GM12878 (cell line): Measurements from ENCODE around the gene OR51F2. TPM values are rescaled to one million over a fixed set of nuclear protein-coding genes. Genes with fewer than 3 reads are reported as not detected.

Source experiments
- ATAC-seq: fragments of 200-7000 bp; cut with Tn5 transposase; 3 replicates; pipeline ENCODE4 v1.9.1; 2020; ENCODE audit warnings: mild to moderate bottlenecking, moderate library complexity
- BruUV-seq: library from RNA; stranded (reverse); fragments of 400-500 nt; replicated peaks from 2 replicates; lab custom pipeline; 2021; lab: Mats Ljungman, UMichigan
- CTCF ChIA-PET: fragments of 300-600 bp; sonication (Branson Sonifier 250); formaldehyde crosslinking; extraction: SDS; loops from one replicate; lab custom pipeline; 2021; ENCODE audit warnings: inconsistent platforms; lab: Yijun Ruan, JAX
- POLR2A ChIA-PET: fragments of 350-600 bp; formaldehyde crosslinking; extraction: SDS; loops from one replicate; lab custom pipeline; 2021; ENCODE audit warnings: inconsistent platforms; lab: Charles Lee
- RAD21 ChIA-PET: fragments of 300-600 bp; sonication (Branson Sonifier 250); formaldehyde crosslinking; loops from one replicate; lab custom pipeline; 2023; ENCODE audit warnings: antibody characterized with exemption; ENCODE audit not compliant: unreplicated experiment; lab: Charles Lee
- SMC1A ChIA-PET: fragments of 300-600 bp; sonication (Branson Sonifier 250); formaldehyde crosslinking; loops from one replicate; lab custom pipeline; 2023; ENCODE audit not compliant: unreplicated experiment, uncharacterized antibody; lab: Charles Lee
- DNase-seq: peaks from one replicate; pipeline ENCODE4 v3.0.0-alpha.2; 2011; ENCODE audit warnings: low read depth, low spot score
- FAIRE-seq: peaks from 3 replicates; lab custom pipeline; 2011; peaks lifted over from hg19 to GRCh38; lab: Jason Lieb, UNC
- H2AFZ ChIP-seq: 2 replicates; pipeline ENCODE4 v1.6.0; 2011; ENCODE audit warnings: low read depth, low read length, control low read depth; ENCODE audit not compliant: control insufficient read depth
- H3K27ac ChIP-seq: 2 replicates; pipeline ENCODE4 v1.5.1; 2011; ENCODE audit warnings: control low read depth; ENCODE audit not compliant: control insufficient read depth, insufficient read depth
- H3K27me3 ChIP-seq, 2 experiments: replicated peaks in 1 of 2; 2 replicates each; pipeline versions ENCODE4 v1.6.0 to v1.6.1; 2011; ENCODE audit warnings: low read length in 1 of 2; ENCODE audit not compliant: control insufficient read depth in 2 of 2, insufficient read depth in 2 of 2
- H3K36me3 ChIP-seq, 2 experiments: 2 replicates each; pipeline ENCODE4 v1.5.1; 2011; ENCODE audit warnings: low read length in 1 of 2; ENCODE audit not compliant: control insufficient read depth in 2 of 2, insufficient read depth in 2 of 2
- H3K4me1 ChIP-seq: 2 replicates; pipeline ENCODE4 v1.6.1; 2011; ENCODE audit warnings: mild to moderate bottlenecking, low read length, moderate library complexity, mixed read lengths; ENCODE audit not compliant: control insufficient read depth, insufficient read depth
- H3K4me2 ChIP-seq: 2 replicates; pipeline ENCODE4 v1.6.0; 2011; ENCODE audit warnings: control low read depth; ENCODE audit not compliant: control insufficient read depth, insufficient read depth
- H3K4me3 ChIP-seq: fragments of 200-600 bp; sonication (generic); 2 replicates; pipeline ENCODE4 v1.5.1; 2016
- H3K79me2 ChIP-seq: 2 replicates; pipeline ENCODE4 v1.6.0; 2011; ENCODE audit warnings: low read length; ENCODE audit not compliant: control insufficient read depth, insufficient read depth
- H3K9ac ChIP-seq: 2 replicates; pipeline ENCODE4 v1.8.0; 2011; ENCODE audit warnings: low read length, control low read depth, mixed read lengths; ENCODE audit not compliant: control insufficient read depth, insufficient read depth
- H3K9me3 ChIP-seq: replicated peaks from 3 replicates; pipeline ENCODE4 v1.5.1; 2011; ENCODE audit warnings: mild to moderate bottlenecking, low read length; ENCODE audit not compliant: control insufficient read depth, insufficient read depth
- H4K20me1 ChIP-seq: 2 replicates; pipeline ENCODE4 v1.6.0; 2011; ENCODE audit not compliant: control insufficient read depth, insufficient read depth
- CEBPB ChIP-seq, 2 experiments: fragments of 150-350 bp in 1 of 2; IDR thresholded peaks; 2 replicates each; pipeline ENCODE4 v1.6.1; 2012 to 2014; ENCODE audit warnings: low read depth in 2 of 2, low read length in 2 of 2, borderline replicate concordance in 1 of 2, inconsistent platforms in 1 of 2
- E2F8 ChIP-seq: fragments of 450-650 bp; IDR thresholded peaks from 2 replicates; pipeline ENCODE4 v1.6.1; 2018; ENCODE audit warnings: mild to moderate bottlenecking, low read depth, moderate library complexity; ENCODE audit not compliant: partially characterized antibody
- EGR1 ChIP-seq, 2 experiments: IDR thresholded peaks; 1 replicate in 1 of 2; 2 replicates in 1 of 2; pipeline ENCODE4 v1.6.1; 2011 to 2012; ENCODE audit warnings: low read depth in 2 of 2, low read length in 2 of 2, borderline replicate concordance in 1 of 2, mild to moderate bottlenecking in 1 of 2, moderate library complexity in 1 of 2
- FOXM1 ChIP-seq: IDR thresholded peaks from 2 replicates; pipeline ENCODE4 v1.6.1; 2012; ENCODE audit warnings: low read depth, mild to moderate bottlenecking, inconsistent platforms, low read length, moderate library complexity
- NFYB ChIP-seq: IDR thresholded peaks from 2 replicates; pipeline ENCODE4 v1.6.1; 2011; ENCODE audit warnings: low read depth, mild to moderate bottlenecking, low read length, improper control_type of control experiment, moderate library complexity; ENCODE audit not compliant: insufficient read depth
- NR2C2 ChIP-seq: IDR thresholded peaks from 2 replicates; pipeline ENCODE4 v1.6.1; 2011; ENCODE audit warnings: borderline replicate concordance, low read depth; ENCODE audit not compliant: control insufficient read depth, insufficient read length
- PBX3 ChIP-seq: IDR thresholded peaks from 2 replicates; pipeline ENCODE4 v1.6.1; 2011; ENCODE audit warnings: mild to moderate bottlenecking, low read depth, low read length, moderate library complexity; ENCODE audit not compliant: insufficient replicate concordance
- STAT1 ChIP-seq: fragments of 450-650 bp; conservative IDR thresholded peaks from 2 replicates; pipeline ENCODE4 v1.6.1; 2014; ENCODE audit warnings: antibody characterized with exemption, mild to moderate bottlenecking
- SUZ12 ChIP-seq: fragments of 200-600 bp; sonication (generic); IDR thresholded peaks from one replicate; pipeline ENCODE4 v1.6.1; 2018; ENCODE audit warnings: antibody characterized with exemption, mild to moderate bottlenecking; ENCODE audit not compliant: unreplicated experiment
- TAF1 ChIP-seq: IDR thresholded peaks from 2 replicates; pipeline ENCODE4 v1.6.1; 2011; ENCODE audit warnings: mild to moderate bottlenecking, low read depth, low read length, borderline replicate concordance
- TCF3 ChIP-seq: IDR thresholded peaks from 2 replicates; pipeline ENCODE4 v1.6.1; 2012; ENCODE audit warnings: low read depth, mild to moderate bottlenecking, low read length, borderline replicate concordance; ENCODE audit not compliant: insufficient read depth
- TCF7 ChIP-seq: IDR thresholded peaks from 2 replicates; pipeline ENCODE4 v1.6.1; 2014; ENCODE audit warnings: antibody characterized with exemption, borderline replicate concordance
- YBX1 ChIP-seq: fragments of 450-650 bp; IDR thresholded peaks from 2 replicates; pipeline ENCODE4 v1.6.1; 2016; ENCODE audit warnings: antibody characterized with exemption
- ZNF274 ChIP-seq: IDR thresholded peaks from one replicate; pipeline ENCODE4 v1.8.0; 2011; ENCODE audit not compliant: insufficient read length, insufficient read depth
- WGBS: methylation state at CpG from one replicate; pipeline ENCODE4 v1.1.6; 2016; ENCODE audit warnings: low lambda C conversion rate; ENCODE audit not compliant: insufficient replicate concordance, insufficient coverage; ENCODE audit errors: missing lambda C conversion rate; 5-methylcytosine and 5-hydroxymethylcytosine counted together
- in situ Hi-C: fragments of 300-500 bp; cut with MboI; formaldehyde crosslinking; loops from 9 replicates; pipeline ENCODE4 v1.14.3; 2018; ENCODE audit warnings: mixed read lengths
- intact Hi-C: fragments of 100-400 bp; cut with micrococcal nuclease; formaldehyde crosslinking; loops from one replicate; pipeline ENCODE4 v1.14.2; 2022; ENCODE audit not compliant: unreplicated experiment
- polyA plus RNA-seq, 11 experiments: library from polyadenylated mRNA; depleted of rRNA in 4 of 11; unstranded in 6 of 11; stranded (reverse) in 5 of 11; fragments of >200 nt; fragmentation: Nextera tagmentation in 4 of 11; fragmentation: Illumina TruSeq in 1 of 11; extraction: Ambion mirVana in 4 of 11; extraction: Trizol in 1 of 11; gene quantifications; 1 replicate in 1 of 11; 2 replicates in 10 of 11; pipeline versions ENCODE4 v1.2.1 to v1.2.3, GENCODE V29; 2011 to 2016; ENCODE audit warnings: inconsistent platforms in 2 of 11, missing spikeins in 2 of 11, low read depth in 1 of 11
- total RNA-seq, 4 experiments: library from RNA; depleted of rRNA in 3 of 4; stranded (reverse); fragments of >200 nt in 3 of 4; fragmentation: Illumina TruSeq in 1 of 4; extraction: Trizol in 1 of 4; gene quantifications; 2 replicates each; pipeline versions ENCODE4 v1.2.1 to v1.2.3, GENCODE V29; 2013 to 2021

OR51F2 gene
- total and polyA plus RNA-seq, 10 of the 15 experiments (the other 5 are each of a cell fraction or from before 2014, with no cell fraction given) = not detected

- intact Hi-C loops (no loop called here), in situ Hi-C loops (no loop called here)
- FAIRE-seq (no peak), DNase-seq (no peak), ATAC-seq (no peak)
- no peaks in the 10 kb centered on the region for H3K9me3 ChIP-seq
- H3K27me3 ChIP-seq = no peaks in the 10 kb centered on the region
- H3K79me2 ChIP-seq = no peaks in the 10 kb centered on the region
- H3K4me1 ChIP-seq = no peaks in the 10 kb centered on the region
- no peak overlapping the region for H3K4me3 ChIP-seq
- 0% methylated on average over 1 of the region's 1 CpG for whole genome bisulfite sequencing
- BruUV-seq = no TSS peak
- H3K36me3 ChIP-seq = no peaks in the 10 kb centered on the region
- no peak overlapping the region for H3K9ac ChIP-seq
- RAD21 ChIA-PET = no interaction called here
- POLR2A ChIA-PET = interaction anchor here (0.5 kb wide), 1 partner anchor 12 kb away, joined by 3 read pairs; no protein-coding TSS in a partner anchor
- no peak overlapping the region for H3K4me2 ChIP-seq
- TF ChIP-seq CEBPB (IDR thresholded peaks at IDR 0.05; ENCODE audit: borderline replicate concordance in 1 of 2, low read depth in 2 of 2, low read length in 2 of 2) = no peak
- no peak for TF ChIP-seq E2F8
- SMC1A ChIA-PET = interaction anchor here (0.9 kb wide), 1 partner anchor 34 kb away, joined by 3 read pairs; no protein-coding TSS in a partner anchor
- no peak overlapping the region for H3K27ac ChIP-seq
- H2AFZ ChIP-seq = no peak overlapping the region
- no peaks in the 10 kb centered on the region for H4K20me1 ChIP-seq
- CTCF ChIA-PET = interaction anchor here (1.1 to 1.9 kb wide), 2 partner anchors 13 to 203 kb away, joined by 3 to 4 read pairs; no protein-coding TSS in a partner anchor
Measured at GRCh38 chr11:4830346-4830745, 9.2 kb downstream of the OR51F2 start.

- RAD21 ChIA-PET = no interaction called here
- SMC1A ChIA-PET = interaction anchor here (0.9 kb wide), 1 partner anchor 34 kb away, joined by 3 read pairs; no protein-coding TSS in a partner anchor
- Histone ChIP-seq H3K27ac (no peak overlapping the region), H2AFZ (no peak overlapping the region), H3K79me2 (no peaks in the 10 kb centered on the region), H3K9me3 (no peaks in the 10 kb centered on the region), H4K20me1 (no peaks in the 10 kb centered on the region), H3K4me1 (no peaks in the 10 kb centered on the region), H3K36me3 (no peaks in the 10 kb centered on the region), H3K4me3 (no peak overlapping the region), H3K4me2 (no peak overlapping the region), H3K9ac (no peak overlapping the region), H3K27me3 (no peaks in the 10 kb centered on the region)
- in situ Hi-C loops = no loop called here
- intact Hi-C loops = no loop called here
- FAIRE-seq = no peak
- 0% methylated on average over 2 of the region's 2 CpGs for WGBS
- no peak for ATAC-seq
- CTCF ChIA-PET = interaction anchor here (1.1 to 1.9 kb wide), 2 partner anchors 13 to 203 kb away, joined by 3 to 4 read pairs; no protein-coding TSS in a partner anchor
- no TSS peak for BruUV-seq
- POLR2A ChIA-PET = no interaction called here
- DNase-seq = no peak
- TF ChIP-seq NR2C2 = no peak
- TF ChIP-seq TCF7 = no peak
- no peak for TF ChIP-seq TCF3
- no peak for TF ChIP-seq SUZ12
- TF ChIP-seq NFYB = no peak
- TF ChIP-seq PBX3 = no peak
- no peak for TF ChIP-seq ZNF274
- no peak for TF ChIP-seq EGR1 (IDR thresholded peaks at IDR 0.05; ENCODE audit: borderline replicate concordance in 1 of 2, low read depth in 2 of 2, low read length in 2 of 2)
- no peak for TF ChIP-seq TAF1
- TF ChIP-seq YBX1 = no peak
- TF ChIP-seq STAT1 = no peak
- TF ChIP-seq FOXM1 = no peak
Measured at GRCh38 chr11:4830909-4831308, 9.8 kb downstream of the OR51F2 start.
